ENCODE measurements around the gene HS2ST1. TPM values are rescaled to one million over a fixed set of nuclear protein-coding genes. Genes with fewer than 3 reads are reported as not detected.

HS2ST1 gene
- total and polyA plus RNA-seq, 7 donors = 2.4 to 13.7 (median 10.0) TPM

DNA sequence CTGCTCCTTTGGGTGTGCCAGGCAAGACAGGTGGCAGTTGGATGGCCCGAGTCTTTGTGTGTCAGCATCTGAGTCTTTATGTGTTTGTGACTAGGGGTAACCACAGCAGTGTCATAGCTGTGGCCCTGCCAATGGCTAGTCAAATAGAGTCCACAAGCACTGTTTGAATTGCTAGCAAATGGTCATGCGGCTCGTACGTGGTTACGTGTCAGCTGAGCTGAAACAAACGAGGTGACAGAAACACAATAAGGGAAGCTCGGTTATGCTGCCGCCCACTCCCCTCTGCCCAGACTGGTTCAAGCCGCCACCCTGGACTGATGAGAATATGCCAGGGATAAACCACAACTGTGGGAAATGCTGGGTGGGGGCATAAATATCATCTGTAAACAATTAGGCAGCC lies 239.9 kb downstream of the HS2ST1 start:
- Histone ChIP-seq H3K4me1 (peaks cover 0 to 17% (median 5%) of the 10 kb centered on the region in 4 donors), H3K27ac (no peak overlapping the region), H3K27me3 (no peaks in the 10 kb centered on the region), H3K36me3 (no peaks in the 10 kb centered on the region), H3K9me3 (no peaks in the 10 kb centered on the region), H3K4me3 (no peak overlapping the region)
- 82 to 87% methylated on average over 9 of the region's 9 CpGs for WGBS, 2 donors
- no peak for DNase-seq
- intact Hi-C loops (cut with DNase I) = loop anchor here (5.0 kb wide), 1 partner anchor 178 kb away; no protein-coding TSS in a partner anchor
- TF ChIP-seq POLR2AphosphoS5 (IDR thresholded peaks at IDR 0.05) (no peak), EP300 (IDR thresholded peaks at IDR 0.05) (no peak), POLR2A (IDR thresholded peaks at IDR 0.05) (no peak)
- TF ChIP-seq, protein P1, sequence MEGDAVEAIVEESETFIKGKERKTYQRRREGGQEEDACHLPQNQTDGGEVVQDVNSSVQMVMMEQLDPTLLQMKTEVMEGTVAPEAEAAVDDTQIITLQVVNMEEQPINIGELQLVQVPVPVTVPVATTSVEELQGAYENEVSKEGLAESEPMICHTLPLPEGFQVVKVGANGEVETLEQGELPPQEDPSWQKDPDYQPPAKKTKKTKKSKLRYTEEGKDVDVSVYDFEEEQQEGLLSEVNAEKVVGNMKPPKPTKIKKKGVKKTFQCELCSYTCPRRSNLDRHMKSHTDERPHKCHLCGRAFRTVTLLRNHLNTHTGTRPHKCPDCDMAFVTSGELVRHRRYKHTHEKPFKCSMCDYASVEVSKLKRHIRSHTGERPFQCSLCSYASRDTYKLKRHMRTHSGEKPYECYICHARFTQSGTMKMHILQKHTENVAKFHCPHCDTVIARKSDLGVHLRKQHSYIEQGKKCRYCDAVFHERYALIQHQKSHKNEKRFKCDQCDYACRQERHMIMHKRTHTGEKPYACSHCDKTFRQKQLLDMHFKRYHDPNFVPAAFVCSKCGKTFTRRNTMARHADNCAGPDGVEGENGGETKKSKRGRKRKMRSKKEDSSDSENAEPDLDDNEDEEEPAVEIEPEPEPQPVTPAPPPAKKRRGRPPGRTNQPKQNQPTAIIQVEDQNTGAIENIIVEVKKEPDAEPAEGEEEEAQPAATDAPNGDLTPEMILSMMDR (IDR thresholded peaks at IDR 0.05) = no peak

DNA sequence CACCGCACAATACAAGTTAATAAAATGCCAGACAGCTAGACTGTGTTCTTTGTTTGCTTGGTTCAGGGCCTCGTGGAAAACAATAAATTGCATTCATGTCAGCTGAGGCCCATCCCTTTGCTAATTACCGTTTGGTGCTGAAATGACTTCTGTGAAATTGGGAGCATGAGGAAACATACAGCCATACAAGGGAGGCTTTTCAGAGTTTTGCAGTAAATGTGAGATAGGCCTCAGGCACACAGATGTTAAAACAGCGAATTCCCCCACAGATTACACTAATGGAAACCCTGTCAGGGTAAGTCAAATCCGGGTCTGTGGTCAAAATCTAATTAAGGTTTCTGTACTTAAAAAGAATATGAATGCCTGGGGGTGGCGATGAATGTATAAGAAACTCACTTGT lies 240.7 kb downstream of the HS2ST1 start:
- no peaks in the 10 kb centered on the region for H3K9me3 ChIP-seq
- TF ChIP-seq, protein P1 (IDR thresholded peaks at IDR 0.05) = no peak
- TF ChIP-seq EP300 (IDR thresholded peaks at IDR 0.05) (no peak), POLR2A (IDR thresholded peaks at IDR 0.05) (no peak), POLR2AphosphoS5 (IDR thresholded peaks at IDR 0.05) (no peak)
- no peak for DNase-seq
- H3K36me3 ChIP-seq = no peaks in the 10 kb centered on the region
- intact Hi-C loops (cut with DNase I) = no loop called here
- H3K27me3 ChIP-seq = no peaks in the 10 kb centered on the region
- 25 to 71% methylated on average over 6 of the region's 6 CpGs for WGBS, 2 donors
- H3K4me3 ChIP-seq = no peak overlapping the region
- peaks cover 0 to 17% (median 5%) of the 10 kb centered on the region in 4 donors for H3K4me1 ChIP-seq
- H3K27ac ChIP-seq = no peak overlapping the region

DNA sequence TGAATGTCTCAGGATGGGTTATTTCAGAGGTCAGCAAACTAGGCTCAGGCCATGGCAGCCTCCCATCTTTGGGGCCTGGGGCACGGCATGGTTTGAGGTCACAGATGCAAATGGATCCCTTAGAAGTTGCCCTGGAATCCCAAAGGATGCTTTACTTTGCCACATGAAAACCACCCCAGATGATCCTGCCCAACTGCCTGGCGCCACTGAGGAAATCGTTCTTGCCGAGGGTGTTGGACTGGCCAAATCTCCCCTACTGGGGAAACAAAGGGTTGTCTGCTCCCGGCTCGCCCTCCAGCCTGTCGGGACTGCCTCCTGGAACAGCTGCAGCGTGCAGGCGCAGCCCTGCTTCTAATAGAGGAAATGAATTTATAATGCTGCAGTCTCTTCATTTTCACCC lies 241.2 kb downstream of the HS2ST1 start:
- Histone ChIP-seq H3K27me3 (no peaks in the 10 kb centered on the region), H3K36me3 (no peaks in the 10 kb centered on the region), H3K9me3 (no peaks in the 10 kb centered on the region), H3K4me1 (peaks cover 0 to 17% (median 5%) of the 10 kb centered on the region in 4 donors), H3K4me3 (no peak overlapping the region), H3K27ac (no peak overlapping the region)
- no peak for TF ChIP-seq EP300 (IDR thresholded peaks at IDR 0.05)
- no peak for DNase-seq
- intact Hi-C loops (cut with DNase I) = no loop called here
- 65 to 81% methylated on average over 9 of the region's 9 CpGs for WGBS, 2 donors

DNA sequence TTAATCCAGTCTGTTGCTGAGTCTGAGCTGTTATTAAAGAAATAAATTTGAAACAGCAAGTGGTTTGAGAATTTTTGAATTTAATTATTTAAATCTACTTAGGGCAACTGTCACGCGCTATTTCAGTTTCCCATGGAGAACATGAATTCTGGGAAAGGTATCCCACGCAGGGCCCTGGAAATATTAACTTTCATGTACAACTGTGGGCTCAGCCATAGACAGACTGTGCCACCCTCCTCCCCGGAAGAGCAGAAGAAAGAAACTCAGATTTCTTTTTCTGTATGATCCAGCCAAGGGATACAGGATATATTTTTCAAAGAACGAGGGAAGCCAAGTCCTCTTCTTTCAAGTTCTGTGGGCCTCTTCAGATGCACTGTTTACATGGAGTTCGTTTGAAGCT lies 241.7 kb downstream of the HS2ST1 start:
- Histone ChIP-seq H3K9me3 (no peaks in the 10 kb centered on the region), H3K4me3 (no peak overlapping the region), H3K27ac (no peak overlapping the region), H3K4me1 (peaks cover 0 to 16% (median 5%) of the 10 kb centered on the region in 4 donors), H3K27me3 (no peaks in the 10 kb centered on the region), H3K36me3 (no peaks in the 10 kb centered on the region)
- TF ChIP-seq, protein P1 (IDR thresholded peaks at IDR 0.05) = no peak
- TF ChIP-seq POLR2A (IDR thresholded peaks at IDR 0.05) = no peak
- no peak for TF ChIP-seq POLR2AphosphoS5 (IDR thresholded peaks at IDR 0.05)
- intact Hi-C loops (cut with DNase I) = no loop called here
- 89 to 91% methylated on average over 6 of the region's 6 CpGs for WGBS, 2 donors
- DNase-seq = no peak

DNA sequence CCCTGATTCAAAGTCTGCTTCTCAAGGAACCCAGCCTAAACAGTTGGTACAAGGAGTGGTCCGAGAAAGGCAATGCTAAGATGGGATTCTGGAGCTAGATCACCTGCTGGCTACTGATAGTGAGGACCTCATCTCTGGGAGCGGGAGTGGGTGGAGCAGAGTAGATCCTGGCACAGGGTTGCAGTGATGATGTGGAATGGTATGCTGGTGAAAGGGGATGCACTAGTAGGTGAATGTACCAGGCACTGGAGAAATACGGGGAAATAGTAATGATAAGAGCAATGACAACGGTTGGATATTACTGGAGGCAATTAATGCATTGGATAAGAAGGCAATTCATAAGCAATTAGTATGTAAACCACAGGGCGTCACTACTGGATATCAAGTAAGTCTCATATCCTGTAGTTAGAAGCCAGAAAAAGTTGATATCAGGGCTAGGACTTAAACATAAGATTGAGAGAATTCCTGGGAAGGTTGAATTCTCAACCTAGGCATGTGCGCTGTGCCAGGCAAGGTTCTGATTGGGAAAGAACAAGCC lies 245.0 kb downstream of the HS2ST1 start:
- H3K4me3 ChIP-seq = no peak overlapping the region
- no peaks in the 10 kb centered on the region for H3K9me3 ChIP-seq
- no peaks in the 10 kb centered on the region for H3K4me1 ChIP-seq
- no peak overlapping the region for H3K27ac ChIP-seq
- intact Hi-C loops (cut with DNase I) = no loop called here
- DNase-seq = no peak
- no peaks in the 10 kb centered on the region for H3K36me3 ChIP-seq
- H3K27me3 ChIP-seq = no peaks in the 10 kb centered on the region
- TF ChIP-seq POLR2A (IDR thresholded peaks at IDR 0.05) = no peak
- TF ChIP-seq POLR2AphosphoS5 (IDR thresholded peaks at IDR 0.05) = no peak
- TF ChIP-seq EP300 (IDR thresholded peaks at IDR 0.05) = no peak
- TF ChIP-seq, protein P1 (IDR thresholded peaks at IDR 0.05) = no peak
- 94 to 96% methylated on average over 6 of the region's 6 CpGs for WGBS, 2 donors

Other genes with a start within 250 kb of the HS2ST1 start
- 10 to 100 TPM; 50.8 to 67.0 (median 56.7) TPM for gene SH3GLB1, start 210.1 kb upstream of the HS2ST1 start, total RNA-seq
- 10 to 100 TPM; 47.3 to 91.8 (median 79.9) TPM for gene SH3GLB1, start 210.1 kb upstream of the HS2ST1 start, polyA plus RNA-seq
- gene SELENOF, start 509 bp upstream of the HS2ST1 start, total RNA-seq = 100 to 1,000 TPM in 1 of 4 donors, 10 to 100 TPM in 3; 66.7 to 110 (median 84.1) TPM
- gene SELENOF, start 509 bp upstream of the HS2ST1 start, polyA plus RNA-seq = 100 to 1,000 TPM in 1 of 3 donors, 10 to 100 TPM in 2; 71.5 to 128 (median 77.0) TPM

All from sigmoid colon (tissue), 7 donors.